Diencephalon (tissue), 1 donor: ENCODE results near the gene TMIGD2. TPM values are rescaled to one million over a fixed set of nuclear protein-coding genes. Genes with fewer than 3 reads are reported as not detected.

Experiments used
- total RNA-seq: library from RNA; depleted of rRNA; stranded (reverse); fragments of >200 nt; gene quantifications from one replicate; pipeline ENCODE4 v1.2.3, GENCODE V29; 2014

Gene TMIGD2
- total RNA-seq = 1.4 TPM

GRCh38 chr19:4302243-4302640, at the start of gene TMIGD2:
TSS of gene TMIGD2 (minus strand) at chr19:4302389. CDS start at chr19:4302385, 4 bp downstream.

GRCh38 chr19:4343370-4344307, 41.5 kb upstream of the TMIGD2 start, which contains the start of gene MPND:
TSS of gene MPND (plus strand) at chr19:4343562. CDS start at chr19:4343594, 32 bp downstream.

GRCh38 chr19:4338441-4339355, 36.5 kb upstream of the TMIGD2 start, which contains the start of gene STAP2:
TSS of gene STAP2 (minus strand) at chr19:4338827. CDS start at chr19:4338753, 74 bp downstream.

GRCh38 chr19:4304538-4305256, 2.5 kb upstream of the TMIGD2 start, which contains the start of gene FSD1:
TSS of gene FSD1 (plus strand) at chr19:4304598. CDS start at chr19:4304747, 149 bp downstream.

GRCh38 chr19:4278419-4279266, 23.5 kb downstream of the TMIGD2 start, which contains the start of gene SHD:
TSS of gene SHD (plus strand) at chr19:4279266. CDS start at chr19:4280064, 798 bp downstream.

GRCh38 chr19:4246767-4247593, 55.2 kb downstream of the TMIGD2 start, which contains the start of gene YJU2:
TSS of gene YJU2 (plus strand) at chr19:4247080. CDS start at chr19:4247147, 67 bp downstream.

Other genes starting within 250 kb of the TMIGD2 start
- 2.5 TPM for gene ZBTB7A, start 235.5 kb downstream of the TMIGD2 start, total RNA-seq
- 84.7 TPM for gene MAP2K2, start 178.3 kb downstream of the TMIGD2 start, total RNA-seq
- gene CREB3L3, start 148.8 kb downstream of the TMIGD2 start, total RNA-seq = 0.69 TPM
- 11.5 TPM for gene SIRT6, start 119.8 kb downstream of the TMIGD2 start, total RNA-seq
- 6.5 TPM for gene ANKRD24, start 119.7 kb downstream of the TMIGD2 start, total RNA-seq
- gene EBI3, start 72.9 kb downstream of the TMIGD2 start, total RNA-seq = 0.23 TPM
- gene YJU2, start 55.3 kb downstream of the TMIGD2 start, total RNA-seq = 14.8 TPM
- gene SHD, start 23.1 kb downstream of the TMIGD2 start, total RNA-seq = 10.1 TPM
- gene FSD1, start 2.2 kb upstream of the TMIGD2 start, total RNA-seq = 51.4 TPM
- 0.69 TPM for gene STAP2, start 36.4 kb upstream of the TMIGD2 start, total RNA-seq
- 19.6 TPM for gene MPND, start 41.2 kb upstream of the TMIGD2 start, total RNA-seq
- 20.1 TPM for gene SH3GL1, start 98.2 kb upstream of the TMIGD2 start, total RNA-seq
- 8.1 TPM for gene CHAF1A, start 100.3 kb upstream of the TMIGD2 start, total RNA-seq
- gene UBXN6, start 155.4 kb upstream of the TMIGD2 start, total RNA-seq = 75.0 TPM
- 39.4 TPM for gene HDGFL2, start 169.9 kb upstream of the TMIGD2 start, total RNA-seq
- gene PLIN4, start 216.1 kb upstream of the TMIGD2 start, total RNA-seq = 0.23 TPM
- gene PLIN5, start 232.8 kb upstream of the TMIGD2 start, total RNA-seq = 4.6 TPM
- 0.23 TPM for gene LRG1, start 237.6 kb upstream of the TMIGD2 start, total RNA-seq